IMR-90 (cell line): ENCODE data around the gene GTF3C4. TPM values are rescaled to one million over a fixed set of nuclear protein-coding genes. Genes with fewer than 3 reads are reported as not detected.

ENCODE experiments used
- ATAC-seq: fragments of 200-7000 bp; cut with Tn5 transposase; 2 replicates; pipeline ENCODE4 v1.9.1; 2020; ENCODE audit warnings: low read depth, mild to moderate bottlenecking, moderate library complexity
- BruUV-seq: library from RNA; stranded (reverse); fragments of 400-500 nt; replicated peaks from 2 replicates; lab custom pipeline; 2021; lab: Mats Ljungman, UMichigan
- CTCF ChIA-PET: fragments of 300-600 bp; formaldehyde crosslinking; extraction: SDS; loops from one replicate; lab custom pipeline; 2021; ENCODE audit warnings: antibody characterized with exemption; lab: Yijun Ruan, JAX
- POLR2A ChIA-PET: fragments of 300-600 bp; sonication (Branson Sonifier 250); formaldehyde crosslinking; loops from one replicate; lab custom pipeline; 2022; ENCODE audit warnings: antibody characterized with exemption; ENCODE audit not compliant: unreplicated experiment; lab: Charles Lee
- DNase-seq: peaks from one replicate; pipeline ENCODE4 v3.0.0; 2013
- H2AFZ ChIP-seq: replicated peaks from 2 replicates; pipeline ENCODE3; 2013; ENCODE audit warnings: low read length, mild to moderate bottlenecking; ENCODE audit not compliant: poor library complexity
- H2AK5ac ChIP-seq: 2 replicates; pipeline ENCODE4 v1.6.1; 2013; ENCODE audit warnings: low read depth, low read length, inconsistent platforms
- H2AK9ac ChIP-seq: replicated peaks from 2 replicates; pipeline ENCODE3; 2013; ENCODE audit warnings: mild to moderate bottlenecking, low read depth, low read length, moderate library complexity; ENCODE audit not compliant: poor library complexity
- H2BK120ac ChIP-seq: 2 replicates; pipeline ENCODE4 v1.6.1; 2013; ENCODE audit warnings: low read depth, low read length, inconsistent platforms
- H2BK15ac ChIP-seq: 3 replicates; pipeline ENCODE4 v1.6.1; 2013; ENCODE audit warnings: low read depth, low read length, inconsistent platforms
- H2BK20ac ChIP-seq: 2 replicates; pipeline ENCODE4 v1.6.1; 2013; ENCODE audit warnings: low read depth, mild to moderate bottlenecking, inconsistent platforms, low read length, moderate library complexity
- H2BK5ac ChIP-seq: 2 replicates; pipeline ENCODE4 v1.6.1; 2013; ENCODE audit warnings: mild to moderate bottlenecking, low read depth, low read length, inconsistent platforms; ENCODE audit not compliant: poor library complexity, severe bottlenecking
- H3K14ac ChIP-seq: replicated peaks from 2 replicates; pipeline ENCODE4 v1.6.1; 2013; ENCODE audit warnings: low read depth, low read length, inconsistent platforms
- H3K18ac ChIP-seq: 2 replicates; pipeline ENCODE4 v1.6.1; 2013; ENCODE audit warnings: low read depth, low read length, control low read depth
- H3K23ac ChIP-seq: 2 replicates; pipeline ENCODE4 v1.6.1; 2013; ENCODE audit warnings: low read depth, low read length, inconsistent platforms
- H3K27ac ChIP-seq: 2 replicates; pipeline ENCODE4 v1.5.1; 2013; ENCODE audit warnings: mild to moderate bottlenecking, control low read depth, low read length; ENCODE audit not compliant: insufficient read depth
- H3K27me3 ChIP-seq: 2 replicates; pipeline ENCODE4 v1.6.1; 2013; ENCODE audit warnings: low read length; ENCODE audit not compliant: control insufficient read depth, insufficient read depth
- H3K36me3 ChIP-seq: 2 replicates; pipeline ENCODE4 v1.6.1; 2013; ENCODE audit warnings: low read length, mixed read lengths; ENCODE audit not compliant: control insufficient read depth, insufficient read depth
- H3K4ac ChIP-seq: 2 replicates; pipeline ENCODE4 v1.6.1; 2013; ENCODE audit warnings: low read depth, low read length, inconsistent platforms
- H3K4me1 ChIP-seq: 2 replicates; pipeline ENCODE4 v1.6.1; 2013; ENCODE audit warnings: low read length, mixed read lengths; ENCODE audit not compliant: control insufficient read depth, insufficient read depth
- H3K4me2 ChIP-seq: 2 replicates; pipeline ENCODE4 v1.6.1; 2013; ENCODE audit warnings: low read depth, mild to moderate bottlenecking, control low read depth, low read length, moderate library complexity
- H3K4me3 ChIP-seq: 2 replicates; pipeline ENCODE4 v1.5.1; 2013; ENCODE audit warnings: low read depth, mild to moderate bottlenecking, control low read depth, low read length, moderate library complexity; ENCODE audit not compliant: insufficient read depth
- H3K56ac ChIP-seq: 2 replicates; pipeline ENCODE4 v1.6.1; 2013; ENCODE audit warnings: low read length, inconsistent platforms; ENCODE audit not compliant: insufficient read depth; ENCODE audit errors: extremely low read depth
- H3K79me1 ChIP-seq, 2 experiments: 2 replicates each; pipeline ENCODE4 v1.6.1; 2013; ENCODE audit warnings: low read length in 2 of 2, inconsistent platforms in 1 of 2, low read depth in 1 of 2
- H3K9ac ChIP-seq: 2 replicates; pipeline ENCODE4 v1.6.1; 2013; ENCODE audit warnings: low read depth, low read length, control low read depth
- H3K9me1 ChIP-seq: 2 replicates; pipeline ENCODE4 v1.6.1; 2013; ENCODE audit warnings: low read length, inconsistent platforms; ENCODE audit not compliant: insufficient read depth
- H3K9me3 ChIP-seq: 2 replicates; pipeline ENCODE4 v1.6.1; 2013; ENCODE audit warnings: low read length; ENCODE audit not compliant: control insufficient read depth, insufficient read depth
- H4K20me1 ChIP-seq: 2 replicates; pipeline ENCODE4 v1.6.1; 2013; ENCODE audit warnings: low read length, inconsistent platforms; ENCODE audit not compliant: insufficient read depth
- H4K5ac ChIP-seq: 2 replicates; pipeline ENCODE4 v1.6.1; 2013; ENCODE audit warnings: mild to moderate bottlenecking, low read depth, low read length, control low read depth
- H4K8ac ChIP-seq, 2 experiments: 2 replicates each; pipeline ENCODE4 v1.6.1; 2013; ENCODE audit warnings: low read depth in 2 of 2, low read length in 2 of 2, control low read depth in 1 of 2, inconsistent platforms in 1 of 2
- H4K91ac ChIP-seq: 2 replicates; pipeline ENCODE4 v1.6.1; 2013; ENCODE audit warnings: low read depth, low read length, inconsistent platforms; ENCODE audit not compliant: insufficient read depth
- BHLHE40 ChIP-seq: fragments of 150-350 bp; IDR thresholded peaks from 2 replicates; pipeline ENCODE4 v1.6.1; 2016; ENCODE audit warnings: mild to moderate bottlenecking, low read depth, low read length
- CHD1 ChIP-seq: IDR thresholded peaks from 2 replicates; pipeline ENCODE4 v1.6.1; 2012; ENCODE audit warnings: low read depth, low read length, improper control_type of control experiment
- FOS ChIP-seq: fragments of 150-350 bp; IDR thresholded peaks from 2 replicates; pipeline ENCODE4 v1.6.1; 2016; ENCODE audit warnings: low read depth, low read length
- MAFK ChIP-seq: IDR thresholded peaks from 2 replicates; pipeline ENCODE4 v1.6.1; 2012; ENCODE audit warnings: low read depth, low read length, improper control_type of control experiment
- MAZ ChIP-seq: IDR thresholded peaks from 2 replicates; pipeline ENCODE4 v1.6.1; 2012; ENCODE audit warnings: low read depth, mild to moderate bottlenecking, low read length, improper control_type of control experiment, moderate library complexity, borderline replicate concordance
- MXI1 ChIP-seq: IDR thresholded peaks from 2 replicates; pipeline ENCODE4 v1.6.1; 2012; ENCODE audit warnings: low read depth, mild to moderate bottlenecking, low read length, moderate library complexity, borderline replicate concordance
- RCOR1 ChIP-seq: IDR thresholded peaks from 2 replicates; pipeline ENCODE4 v1.6.1; 2012; ENCODE audit warnings: mild to moderate bottlenecking, low read length, improper control_type of control experiment; ENCODE audit not compliant: insufficient replicate concordance
- RFX5 ChIP-seq: IDR thresholded peaks from 2 replicates; pipeline ENCODE4 v1.8.0; 2012; ENCODE audit warnings: low read depth, mild to moderate bottlenecking, low read length, moderate library complexity
- SMC3 ChIP-seq: fragments of 150-350 bp; IDR thresholded peaks from 2 replicates; pipeline ENCODE4 v1.6.1; 2016; ENCODE audit warnings: low read depth, mild to moderate bottlenecking, antibody characterized with exemption, low read length, moderate library complexity
- WGBS, 2 experiments: methylation state at CpG; one replicate each; pipeline versions ENCODE4 v1.1.5 to v1.1.7; 2013; ENCODE audit warnings: missing lambda C conversion rate in 2 of 2; ENCODE audit not compliant: insufficient read length in 1 of 2; ENCODE audit errors: extremely low coverage in 2 of 2; 5-methylcytosine and 5-hydroxymethylcytosine counted together
- dilution Hi-C: fragments of 300-500 bp; cut with HindIII; formaldehyde crosslinking; loops from one replicate; pipeline ENCODE4 v1.14.3; 2018; ENCODE audit warnings: low sequenced_read_pairs; ENCODE audit not compliant: unreplicated experiment
- in situ Hi-C: fragments of 300-500 bp; cut with MboI; formaldehyde crosslinking; loops from 3 replicates; pipeline ENCODE4 v1.14.3; 2019; ENCODE audit warnings: low sequenced_read_pairs, inconsistent platforms, mixed read lengths
- intact Hi-C: fragments of 100-400 bp; cut with micrococcal nuclease; formaldehyde crosslinking; loops from 2 replicates; pipeline ENCODE4 v1.10.0; 2022
- polyA plus RNA-seq, 3 experiments: library from polyadenylated mRNA; depleted of rRNA; stranded (reverse); fragments of >200 nt; gene quantifications; 2 replicates each; pipeline ENCODE4 v1.2.3, GENCODE V29; 2012; ENCODE audit warnings: low replicate concordance in 1 of 3
- total RNA-seq: library from RNA; depleted of rRNA; stranded (reverse); fragments of >200 nt; gene quantifications from 2 replicates; pipeline ENCODE4 v1.2.3, GENCODE V29; 2012
- TF ChIP-seq, protein P1 (sequence below): fragments of 150-350 bp; IDR thresholded peaks from 2 replicates; pipeline ENCODE4 v1.6.1; 2016; ENCODE audit warnings: low read depth, mild to moderate bottlenecking, low read length, moderate library complexity, borderline replicate concordance
- TF ChIP-seq, protein P2 (sequence below): fragments of 150-350 bp; IDR thresholded peaks from 2 replicates; pipeline ENCODE4 v1.6.1; 2017; ENCODE audit warnings: mild to moderate bottlenecking, antibody characterized with exemption, low read length, low read depth

GTF3C4 gene
- total and polyA plus RNA-seq, 2 of the 4 experiments (the other 2 are of a cell fraction), result 4.7 to 16.5 TPM

DNA sequence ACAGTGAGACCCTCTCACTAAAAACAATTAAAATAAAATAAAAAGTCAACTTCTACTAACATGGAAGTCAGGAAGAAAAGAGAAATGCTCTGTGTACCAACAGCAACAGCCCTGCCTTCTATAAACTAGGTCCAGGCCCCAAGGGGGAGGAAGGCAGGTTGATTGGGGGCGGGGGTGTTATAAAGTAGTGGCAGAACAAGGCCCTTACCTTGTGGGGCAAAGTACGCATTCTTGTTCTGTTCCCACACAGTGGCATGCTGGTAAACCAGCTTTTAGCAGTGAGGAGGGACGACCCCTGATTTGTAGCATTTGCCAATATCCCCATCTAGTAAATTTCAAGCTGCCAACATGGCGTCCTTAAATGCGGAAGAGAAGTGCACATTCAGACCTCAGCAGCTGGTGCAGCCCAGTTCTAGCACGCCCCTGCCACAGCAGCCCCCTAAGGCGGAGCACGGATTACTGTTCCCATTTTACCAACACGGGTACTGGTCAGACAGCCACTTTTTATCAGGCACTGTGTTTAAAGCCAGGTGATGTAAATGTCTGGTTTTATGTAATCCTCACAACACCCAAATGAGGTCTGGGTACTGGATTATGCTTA lies 69.5 kb downstream of the GTF3C4 start (continued):
- no peak for TF ChIP-seq RCOR1
- no peak for TF ChIP-seq BHLHE40
- no peak for TF ChIP-seq MXI1
- no peak for TF ChIP-seq FOS
- TF ChIP-seq MAZ, result no peak

DNA sequence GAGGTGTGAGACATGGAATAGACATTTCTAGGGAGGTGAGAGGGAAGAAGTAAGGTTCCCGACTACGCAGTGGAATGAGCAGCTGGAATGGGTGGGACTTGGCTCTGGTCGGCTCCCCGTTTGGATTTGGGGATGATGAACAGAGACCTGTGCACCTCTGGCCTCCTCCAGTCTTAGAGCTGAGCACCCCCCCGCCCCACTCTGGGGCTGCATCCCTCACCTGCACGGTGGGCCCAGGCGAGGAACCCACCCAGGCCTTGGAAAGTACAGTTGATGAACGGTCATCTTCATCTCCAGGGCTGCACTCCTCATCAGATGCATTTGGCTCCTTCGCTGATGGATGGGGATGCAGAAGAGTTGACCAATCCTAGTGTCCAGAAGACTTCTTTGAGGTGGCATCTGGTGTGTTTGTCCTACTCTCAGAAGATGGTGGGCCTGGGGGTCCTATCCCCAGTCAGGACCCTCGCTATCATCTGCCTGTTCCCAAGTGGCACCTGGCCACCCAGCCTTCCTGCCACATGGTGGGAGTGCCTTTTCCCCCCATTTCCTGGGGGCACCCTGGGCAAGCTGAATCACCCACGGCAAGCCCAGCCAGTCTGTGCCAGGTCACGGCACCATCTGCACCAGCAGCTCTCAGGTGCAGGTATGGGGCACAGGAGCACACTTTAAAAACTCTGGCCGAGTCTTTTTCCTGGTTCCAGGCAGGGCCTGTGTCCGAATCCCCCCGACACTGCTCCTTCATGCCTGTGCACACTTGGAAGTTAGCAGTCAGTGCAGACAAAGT lies 70.5 kb downstream of the GTF3C4 start:
- Histone ChIP-seq H3K27me3 (peaks cover 50% of the 10 kb centered on the region), H3K27ac (no peak overlapping the region), H2BK20ac (no peak overlapping the region), H4K8ac (no peak overlapping the region), H4K5ac (no peak overlapping the region), H3K79me1 (no peaks in the 10 kb centered on the region), H3K4ac (no peak overlapping the region), H3K56ac (no peak overlapping the region), H2BK15ac (no peak overlapping the region), H4K20me1 (no peaks in the 10 kb centered on the region), H3K18ac (no peak overlapping the region), H3K4me1 (no peaks in the 10 kb centered on the region), H2AFZ (no peak overlapping the region), H2BK5ac (no peak overlapping the region), H2AK9ac (no peak overlapping the region), H2BK120ac (no peak overlapping the region), H4K91ac (no peak overlapping the region), H3K4me2 (no peak overlapping the region), H3K4me3 (no peak overlapping the region), H3K23ac (no peak overlapping the region), H3K9me1 (no peaks in the 10 kb centered on the region), H2AK5ac (no peak overlapping the region), H3K9me3 (peaks cover 5% of the 10 kb centered on the region), H3K14ac (no peak overlapping the region), H3K9ac (no peak overlapping the region), H3K36me3 (no peaks in the 10 kb centered on the region)
- POLR2A ChIA-PET, result no interaction called here
- dilution Hi-C loops (no loop called here), intact Hi-C loops (no loop called here), in situ Hi-C loops (no loop called here)
- 74% methylated on average over 4 of the region's 15 CpGs; no CpG with 5 or more reads in 1 of the 2 experiments for WGBS, 2 experiments
- TF ChIP-seq, protein P1, sequence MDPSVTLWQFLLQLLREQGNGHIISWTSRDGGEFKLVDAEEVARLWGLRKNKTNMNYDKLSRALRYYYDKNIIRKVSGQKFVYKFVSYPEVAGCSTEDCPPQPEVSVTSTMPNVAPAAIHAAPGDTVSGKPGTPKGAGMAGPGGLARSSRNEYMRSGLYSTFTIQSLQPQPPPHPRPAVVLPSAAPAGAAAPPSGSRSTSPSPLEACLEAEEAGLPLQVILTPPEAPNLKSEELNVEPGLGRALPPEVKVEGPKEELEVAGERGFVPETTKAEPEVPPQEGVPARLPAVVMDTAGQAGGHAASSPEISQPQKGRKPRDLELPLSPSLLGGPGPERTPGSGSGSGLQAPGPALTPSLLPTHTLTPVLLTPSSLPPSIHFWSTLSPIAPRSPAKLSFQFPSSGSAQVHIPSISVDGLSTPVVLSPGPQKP, result no peak
- TF ChIP-seq MXI1, result no peak
- no peak for TF ChIP-seq FOS
- no peak for TF ChIP-seq RFX5
- TF ChIP-seq SMC3, result no peak
- no peak for TF ChIP-seq MAFK
- no peak for TF ChIP-seq CHD1
- TF ChIP-seq, protein P2, sequence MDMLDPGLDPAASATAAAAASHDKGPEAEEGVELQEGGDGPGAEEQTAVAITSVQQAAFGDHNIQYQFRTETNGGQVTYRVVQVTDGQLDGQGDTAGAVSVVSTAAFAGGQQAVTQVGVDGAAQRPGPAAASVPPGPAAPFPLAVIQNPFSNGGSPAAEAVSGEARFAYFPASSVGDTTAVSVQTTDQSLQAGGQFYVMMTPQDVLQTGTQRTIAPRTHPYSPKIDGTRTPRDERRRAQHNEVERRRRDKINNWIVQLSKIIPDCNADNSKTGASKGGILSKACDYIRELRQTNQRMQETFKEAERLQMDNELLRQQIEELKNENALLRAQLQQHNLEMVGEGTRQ, result no peak
- no TSS peak for BruUV-seq
- CTCF ChIA-PET, result no interaction called here
- no peak for ATAC-seq
- DNase-seq, result no peak
